Activated effector memory CD4-positive, alpha-beta T cell treated with anti-CD3 and anti-CD28 coated beads, Interleukin-2, amount 50 U/mL, for 16 hours (primary cell): ENCODE results near the gene STK24.

Experiments
- DNase-seq: peaks from one replicate; pipeline ENCODE4 v3.0.0-alpha.2; 2020

STK24 gene

GRCh38 chr13:98401934-98402333 is 175.0 kb downstream of the STK24 start:
- DNase-seq, result no peak

GRCh38 chr13:98399756-98400155 is 177.2 kb downstream of the STK24 start:
- no peak for DNase-seq

GRCh38 chr13:98398581-98398980 is 178.3 kb downstream of the STK24 start:
- DNase-seq, result no peak

- no peak for DNase-seq
Measured at GRCh38 chr13:98397861-98398260, 179.0 kb downstream of the STK24 start.

- no peak for DNase-seq
Measured at GRCh38 chr13:98397221-98397620, 179.7 kb downstream of the STK24 start.

GRCh38 chr13:98396071-98396710 is 180.7 kb downstream of the STK24 start:
- DNase-seq, result no peak
